PC-9 (cell line): ENCODE data around the gene USH2A. TPM values are rescaled to one million over a fixed set of nuclear protein-coding genes. Genes with fewer than 3 reads are reported as not detected.
A peak's percentile ranks its signal among the peaks of the same experiment; 100 is the strongest.

Experiments
- BruUV-seq: library from RNA; stranded (reverse); fragments of 400-500 nt; replicated peaks from 2 replicates; lab custom pipeline; 2021; lab: Mats Ljungman, UMichigan
- CTCF ChIA-PET: fragments of 300-600 bp; sonication (Branson Sonifier 250); formaldehyde crosslinking; loops from one replicate; lab custom pipeline; 2022; ENCODE audit warnings: antibody characterized with exemption; lab: Charles Lee
- POLR2A ChIA-PET: fragments of 300-600 bp; sonication (Branson Sonifier 250); formaldehyde crosslinking; loops from one replicate; lab custom pipeline; 2022; ENCODE audit warnings: antibody characterized with exemption; ENCODE audit not compliant: unreplicated experiment; lab: Charles Lee
- DNase-seq, 2 experiments: peaks; one replicate each; pipeline versions ENCODE4 v3.0.0 to v3.0.0-alpha.2; 2015 to 2022; ENCODE audit warnings: mixed read lengths in 1 of 2
- H2AFZ ChIP-seq: fragments of 200-600 bp; sonication (generic); 2 replicates; pipeline ENCODE4 v1.8.1; 2017; ENCODE audit warnings: antibody characterized with exemption
- H3F3A ChIP-seq: fragments of 200-600 bp; sonication (generic); 2 replicates; pipeline ENCODE4 v1.8.1; 2017; ENCODE audit warnings: antibody characterized with exemption, mild to moderate bottlenecking, low read depth; ENCODE audit not compliant: insufficient read depth
- H3K27ac ChIP-seq: fragments of 200-600 bp; sonication (generic); 2 replicates; pipeline ENCODE4 v1.6.1; 2016; ENCODE audit warnings: mixed run types
- H3K27me3 ChIP-seq: fragments of 200-600 bp; sonication (generic); 2 replicates; pipeline ENCODE4 v1.6.1; 2016; ENCODE audit warnings: low read depth, mixed run types; ENCODE audit not compliant: insufficient read depth
- H3K36me3 ChIP-seq: fragments of 200-600 bp; sonication (generic); 2 replicates; pipeline ENCODE4 v1.6.1; 2016; ENCODE audit warnings: low read depth, mixed run types
- H3K4me1 ChIP-seq: fragments of 200-600 bp; sonication (generic); replicated peaks from 2 replicates; pipeline ENCODE4 v1.6.1; 2016; ENCODE audit warnings: mixed run types; ENCODE audit not compliant: insufficient read depth
- H3K4me2 ChIP-seq: fragments of 200-600 bp; sonication (generic); 2 replicates; pipeline ENCODE4 v1.6.1; 2017; ENCODE audit warnings: mixed run types
- H3K4me3 ChIP-seq: fragments of 200-600 bp; sonication (generic); 2 replicates; pipeline ENCODE4 v1.6.1; 2016; ENCODE audit warnings: mixed run types
- H3K79me2 ChIP-seq: fragments of 200-600 bp; sonication (generic); 2 replicates; pipeline ENCODE4 v1.6.1; 2017; ENCODE audit warnings: low read depth, mixed run types
- H3K9me2 ChIP-seq: fragments of 200-600 bp; sonication (generic); 2 replicates; pipeline ENCODE4 v1.8.1; 2017; ENCODE audit warnings: mild to moderate bottlenecking; ENCODE audit not compliant: insufficient read depth
- H3K9me3 ChIP-seq: fragments of 200-600 bp; sonication (generic); 2 replicates; pipeline ENCODE4 v1.8.1; 2016; ENCODE audit warnings: low read depth; ENCODE audit not compliant: insufficient read depth
- H4K20me1 ChIP-seq: fragments of 200-600 bp; sonication (generic); 2 replicates; pipeline ENCODE4 v1.8.1; 2017; ENCODE audit not compliant: insufficient read depth
- CTCF ChIP-seq: fragments of 200-600 bp; sonication (generic); conservative IDR thresholded peaks from 2 replicates; pipeline ENCODE4 v1.6.1; 2017; ENCODE audit warnings: mixed run types, antibody characterized with exemption, mild to moderate bottlenecking, moderate library complexity
- EZH2 ChIP-seq: fragments of 200-600 bp; sonication (generic); IDR thresholded peaks from 2 replicates; pipeline ENCODE4 v1.8.0; 2017; ENCODE audit warnings: antibody characterized with exemption, low read depth
- intact Hi-C: fragments of 100-400 bp; cut with micrococcal nuclease; formaldehyde crosslinking; loops from one replicate; pipeline ENCODE4 v1.10.0; 2022; ENCODE audit not compliant: unreplicated experiment
- total RNA-seq: library from RNA; stranded (reverse); gene quantifications from 2 replicates; pipeline ENCODE4 v1.2.3, GENCODE V29; 2021

The USH2A gene
- total RNA-seq, 1 experiment from 2014 or later = not detected

DNA sequence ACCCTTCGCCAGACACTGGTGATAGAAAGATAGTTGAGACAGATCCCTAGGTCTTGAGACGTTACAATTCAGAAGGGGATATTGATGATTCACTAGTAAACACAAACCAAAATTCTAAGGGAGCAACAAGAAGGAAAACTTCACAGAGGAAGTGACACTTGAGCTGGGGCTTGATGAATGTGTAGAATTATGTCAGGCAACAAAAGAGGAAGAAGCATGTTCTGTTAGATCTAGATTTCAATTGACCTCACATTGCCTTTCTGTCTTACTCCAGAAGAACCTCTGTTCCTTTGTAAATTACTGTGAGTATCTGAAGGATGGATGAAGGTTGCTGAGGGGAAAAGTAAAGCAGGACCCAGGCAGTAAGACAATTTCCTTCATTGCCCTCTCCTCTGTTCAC, 528.0 kb downstream of the USH2A start:
- TF ChIP-seq CTCF = no peak
- no peak for TF ChIP-seq EZH2
- Histone ChIP-seq H4K20me1 (no peaks in the 10 kb centered on the region), H3F3A (no peaks in the 10 kb centered on the region), H3K9me2 (no peaks in the 10 kb centered on the region), H2AFZ (peak overlapping the region; percentile 48; the same call in 1 of the 2 replicates), H3K27me3 (no peaks in the 10 kb centered on the region), H3K4me1 (no peaks in the 10 kb centered on the region), H3K4me3 (no peak overlapping the region), H3K36me3 (no peaks in the 10 kb centered on the region), H3K9me3 (no peaks in the 10 kb centered on the region), H3K4me2 (no peak overlapping the region), H3K27ac (no peak overlapping the region), H3K79me2 (no peaks in the 10 kb centered on the region)
- POLR2A ChIA-PET = no interaction called here
- intact Hi-C loops = no loop called here
- CTCF ChIA-PET = no interaction called here
- DNase-seq = no peak
- BruUV-seq = no TSS peak

GRCh38 chr1:215894617-215895016, 528.6 kb downstream of the USH2A start:
- no TSS peak for BruUV-seq
- Histone ChIP-seq H3F3A (no peaks in the 10 kb centered on the region), H2AFZ (no peak overlapping the region), H3K9me2 (no peaks in the 10 kb centered on the region), H3K4me1 (no peaks in the 10 kb centered on the region), H3K27ac (no peak overlapping the region), H3K9me3 (no peaks in the 10 kb centered on the region), H4K20me1 (no peaks in the 10 kb centered on the region), H3K36me3 (no peaks in the 10 kb centered on the region), H3K27me3 (no peaks in the 10 kb centered on the region), H3K4me2 (no peak overlapping the region), H3K79me2 (no peaks in the 10 kb centered on the region), H3K4me3 (no peak overlapping the region)
- TF ChIP-seq EZH2 (no peak), CTCF (no peak)
- POLR2A ChIA-PET = no interaction called here
- no peak for DNase-seq
- intact Hi-C loops = no loop called here
- CTCF ChIA-PET = no interaction called here

DNA sequence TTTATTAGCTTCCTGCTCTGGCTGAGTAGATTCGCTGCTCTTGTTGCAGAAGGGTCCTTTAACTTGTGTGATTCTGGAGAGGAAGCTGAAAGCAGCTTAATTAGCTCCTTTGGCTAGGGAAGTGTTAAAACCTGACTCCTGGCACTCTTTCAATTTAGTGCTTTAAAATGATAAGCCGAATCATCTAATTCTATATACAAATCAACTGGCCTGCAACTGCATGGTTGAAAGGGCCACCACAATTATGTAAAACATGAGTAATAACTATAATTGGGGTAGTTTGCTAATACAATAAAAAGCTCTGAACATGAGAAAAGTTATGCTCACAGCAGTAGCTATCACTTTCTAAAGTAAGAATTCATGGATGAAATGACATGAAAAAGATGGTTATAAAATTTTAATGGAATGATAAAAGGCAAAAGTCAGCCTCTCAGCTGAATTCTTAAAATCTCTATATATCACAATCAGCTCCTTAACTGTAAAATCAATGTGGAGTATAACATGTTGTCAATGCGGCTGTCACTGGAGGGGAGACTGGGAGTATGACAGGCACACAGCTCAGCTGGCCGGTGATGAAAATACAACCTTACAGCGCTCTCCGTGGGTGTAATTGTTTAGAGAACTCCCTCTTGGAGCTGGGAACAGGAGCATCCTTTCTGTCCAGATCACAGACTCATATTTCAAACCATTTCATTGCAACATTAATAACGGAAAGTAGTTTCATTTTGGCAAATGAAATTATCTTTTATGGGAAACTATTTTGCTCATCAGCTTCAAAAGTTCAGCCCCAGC, 531.8 kb downstream of the USH2A start:
- Histone ChIP-seq H3K79me2 (no peaks in the 10 kb centered on the region), H2AFZ (no peak overlapping the region), H3K9me2 (no peaks in the 10 kb centered on the region), H3K27ac (no peak overlapping the region), H3K4me1 (no peaks in the 10 kb centered on the region), H3K27me3 (no peaks in the 10 kb centered on the region), H3F3A (no peaks in the 10 kb centered on the region), H3K9me3 (no peaks in the 10 kb centered on the region), H3K4me2 (no peak overlapping the region), H3K4me3 (no peak overlapping the region), H3K36me3 (no peaks in the 10 kb centered on the region), H4K20me1 (no peaks in the 10 kb centered on the region)
- ChIA-PET POLR2A (no interaction called here), CTCF (no interaction called here)
- no peak for TF ChIP-seq EZH2
- TF ChIP-seq CTCF = no peak
- BruUV-seq = no TSS peak
- no peak for DNase-seq
- intact Hi-C loops = no loop called here
